ENCODE results near the gene SALL4.

- TF ChIP-seq CTCF (IDR thresholded peaks at IDR 0.05): no peak
- no peak for TF ChIP-seq POLR2AphosphoS5 (IDR thresholded peaks at IDR 0.05)
Observed at GRCh38 chr20:51788822-51789221, 13.5 kb downstream of the SALL4 start.

Data from transverse colon (tissue), 4 donors.